Measurements from ENCODE around the gene TUBB3. TPM values are rescaled to one million over a fixed set of nuclear protein-coding genes. Genes with fewer than 3 reads are reported as not detected.

The TUBB3 gene
- total and polyA plus RNA-seq, 9 of the 15 experiments (the other 6 are each of a cell fraction or from before 2014, with no cell fraction given): 0.18 to 12.5 (median 5.0) TPM

GRCh38 chr16:89972244-89973234 lies 49.4 kb downstream of the TUBB3 start (continued):
- TF ChIP-seq EWSR1 (IDR thresholded peaks at IDR 0.05; ENCODE audit: borderline replicate concordance, low read depth, partially characterized antibody) (no peak), ZBTB7A (IDR thresholded peaks at IDR 0.05; ENCODE audit: borderline replicate concordance, control insufficient read depth, low read depth, low read length) (no peak; the same call in 1 of the 2 replicates), POLR3A (IDR thresholded peaks at IDR 0.05; ENCODE audit: borderline replicate concordance, extremely low read depth, insufficient read depth, insufficient read length) (no peak), STAT5A (IDR thresholded peaks at IDR 0.05; ENCODE audit: borderline replicate concordance, low read length) (no peak), E4F1 (CRISPR knock-in tag; IDR thresholded peaks at IDR 0.05; ENCODE audit: borderline replicate concordance) (no peak), HOXB6 (CRISPR knock-in tag; IDR thresholded peaks at IDR 0.05; ENCODE audit: borderline replicate concordance) (no peak), ZNF431 (CRISPR knock-in tag; IDR thresholded peaks at IDR 0.05) (0 out of 2 replicates have a peak, but pooled peaks have one; percentile 52), HINFP (tag; conservative IDR thresholded peaks at IDR 0.05; ENCODE audit: low read depth) (no peak), ZNF197 (CRISPR knock-in tag; IDR thresholded peaks at IDR 0.05; ENCODE audit: low read depth) (no peak)
- TF ChIP-seq, protein P1, sequence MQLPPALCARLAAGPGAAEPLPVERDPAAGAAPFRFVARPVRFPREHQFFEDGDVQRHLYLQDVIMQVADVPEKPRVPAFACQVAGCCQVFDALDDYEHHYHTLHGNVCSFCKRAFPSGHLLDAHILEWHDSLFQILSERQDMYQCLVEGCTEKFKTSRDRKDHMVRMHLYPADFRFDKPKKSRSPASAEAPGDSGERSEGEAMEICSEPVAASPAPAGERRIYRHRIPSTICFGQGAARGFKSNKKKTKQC (CRISPR knock-in tag; IDR thresholded peaks at IDR 0.05): peak; percentile 75
- TF ChIP-seq, protein P2, sequence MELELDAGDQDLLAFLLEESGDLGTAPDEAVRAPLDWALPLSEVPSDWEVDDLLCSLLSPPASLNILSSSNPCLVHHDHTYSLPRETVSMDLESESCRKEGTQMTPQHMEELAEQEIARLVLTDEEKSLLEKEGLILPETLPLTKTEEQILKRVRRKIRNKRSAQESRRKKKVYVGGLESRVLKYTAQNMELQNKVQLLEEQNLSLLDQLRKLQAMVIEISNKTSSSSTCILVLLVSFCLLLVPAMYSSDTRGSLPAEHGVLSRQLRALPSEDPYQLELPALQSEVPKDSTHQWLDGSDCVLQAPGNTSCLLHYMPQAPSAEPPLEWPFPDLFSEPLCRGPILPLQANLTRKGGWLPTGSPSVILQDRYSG (tag; conservative IDR thresholded peaks at IDR 0.05; ENCODE audit: low read depth): 0 out of 2 replicates have a peak, but pooled peaks have one; percentile 34
- TF ChIP-seq, protein P3, sequence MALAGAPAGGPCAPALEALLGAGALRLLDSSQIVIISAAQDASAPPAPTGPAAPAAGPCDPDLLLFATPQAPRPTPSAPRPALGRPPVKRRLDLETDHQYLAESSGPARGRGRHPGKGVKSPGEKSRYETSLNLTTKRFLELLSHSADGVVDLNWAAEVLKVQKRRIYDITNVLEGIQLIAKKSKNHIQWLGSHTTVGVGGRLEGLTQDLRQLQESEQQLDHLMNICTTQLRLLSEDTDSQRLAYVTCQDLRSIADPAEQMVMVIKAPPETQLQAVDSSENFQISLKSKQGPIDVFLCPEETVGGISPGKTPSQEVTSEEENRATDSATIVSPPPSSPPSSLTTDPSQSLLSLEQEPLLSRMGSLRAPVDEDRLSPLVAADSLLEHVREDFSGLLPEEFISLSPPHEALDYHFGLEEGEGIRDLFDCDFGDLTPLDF (CRISPR knock-in tag; IDR thresholded peaks at IDR 0.05): peak; percentile 65; the same call in 1 of the 2 replicates

Data from K562 (cell line).